T-cell (primary cell): Measurements from ENCODE around the gene SCRG1. TPM values are rescaled to one million over a fixed set of nuclear protein-coding genes. Genes with fewer than 3 reads are reported as not detected.

Experiments
- ATAC-seq, 4 experiments: fragments of 200-7000 bp in 3 of 4; fragments of 150-1000 bp in 1 of 4; cut with Tn5 transposase; replicated peaks in 1 of 4; 1 replicate in 3 of 4; 2 replicates in 1 of 4; pipeline ENCODE4 v1.10.0; 2021; ENCODE audit warnings: moderate library complexity in 3 of 4, mild to moderate bottlenecking in 2 of 4, moderate number of reproducible peaks in 1 of 4
- CTCF ChIA-PET, 2 donors: fragments of 300-600 bp; sonication (Branson Sonifier 250); formaldehyde crosslinking; loops; one replicate each; lab custom pipeline; 2022; ENCODE audit warnings: antibody characterized with exemption in 2 of 2; lab: Charles Lee
- POLR2A ChIA-PET, 2 donors: fragments of 300-600 bp; sonication (Branson Sonifier 250); formaldehyde crosslinking; loops; one replicate each; lab custom pipeline; 2022; ENCODE audit warnings: antibody characterized with exemption in 2 of 2; lab: Charles Lee
- DNase-seq, 35 experiments: peaks; one replicate each; pipeline versions ENCODE4 v3.0.0 to v3.0.0-alpha.2; 2013 to 2023
- H3K27ac ChIP-seq: one replicate; pipeline ENCODE4 v1.5.1; 2013; ENCODE audit warnings: low read length
- H3K27me3 ChIP-seq, 2 experiments: replicated peaks in 1 of 2; 1 replicate in 1 of 2; 2 replicates in 1 of 2; pipeline versions ENCODE4 v1.6.1 to v1.7.0; 2013; ENCODE audit warnings: low read length in 1 of 2, mixed read lengths in 1 of 2; ENCODE audit not compliant: control insufficient read depth in 2 of 2, insufficient read depth in 2 of 2; ENCODE audit errors: extremely low read depth in 1 of 2
- H3K36me3 ChIP-seq, 2 donors: 1 replicate in 1 of 2; 2 replicates in 1 of 2; pipeline versions ENCODE4 v1.6.1 to v1.7.0; 2013; ENCODE audit warnings: low read length in 1 of 2; ENCODE audit not compliant: control insufficient read depth in 2 of 2, insufficient read depth in 1 of 2; ENCODE audit errors: extremely low read depth in 1 of 2
- H3K4me1 ChIP-seq, 2 experiments: 1 replicate in 1 of 2; 2 replicates in 1 of 2; pipeline versions ENCODE4 v1.6.1 to v1.7.0; 2013; ENCODE audit warnings: low read length in 2 of 2, mixed read lengths in 1 of 2; ENCODE audit not compliant: insufficient read depth in 2 of 2, control insufficient read depth in 1 of 2; ENCODE audit errors: extremely low read depth in 1 of 2
- H3K4me3 ChIP-seq, 2 donors: 1 replicate in 1 of 2; 2 replicates in 1 of 2; pipeline versions ENCODE4 v1.5.1 to v1.7.0; 2013; ENCODE audit warnings: mild to moderate bottlenecking in 2 of 2, low read length in 1 of 2, moderate library complexity in 1 of 2; ENCODE audit not compliant: control insufficient read depth in 1 of 2; ENCODE audit errors: extremely low read depth in 1 of 2
- H3K9me3 ChIP-seq: 2 replicates; pipeline ENCODE4 v1.7.0; 2013
- H3K27ac Mint-ChIP-seq, 2 donors: one replicate each; pipeline ENCODE4 v1.8.0; 2020 to 2021; ENCODE audit warnings: mild to moderate bottlenecking in 2 of 2, mixed read lengths in 2 of 2
- H3K27me3 Mint-ChIP-seq, 2 donors: one replicate each; pipeline ENCODE4 v1.8.0; 2021 to 2022; ENCODE audit warnings: mixed read lengths in 2 of 2
- H3K36me3 Mint-ChIP-seq: one replicate; pipeline ENCODE4 v1.8.0; 2021; ENCODE audit warnings: mixed read lengths
- H3K4me1 Mint-ChIP-seq, 3 donors: one replicate each; pipeline ENCODE4 v1.8.0; 2020 to 2022; ENCODE audit warnings: mixed read lengths in 3 of 3, mild to moderate bottlenecking in 1 of 3
- H3K4me3 Mint-ChIP-seq, 3 donors: one replicate each; pipeline ENCODE4 v1.8.0; 2020 to 2022; ENCODE audit warnings: mild to moderate bottlenecking in 3 of 3, mixed read lengths in 3 of 3, moderate library complexity in 3 of 3
- H3K9me3 Mint-ChIP-seq, 3 donors: one replicate each; pipeline ENCODE4 v1.8.0; 2020 to 2022; ENCODE audit warnings: mixed read lengths in 3 of 3
- WGBS: methylation state at CpG from one replicate; pipeline ENCODE4 v1.1.5; 2013; ENCODE audit warnings: missing lambda C conversion rate; ENCODE audit not compliant: insufficient coverage; 5-methylcytosine and 5-hydroxymethylcytosine counted together
- total RNA-seq, 35 experiments: library from RNA in 6 of 35; stranded (reverse) in 6 of 35; fragments of 120-200 nt in 1 of 35; gene quantifications; one replicate each; pipeline versions ENCODE4 v1.2.1 to v1.2.4 and lab custom pipeline; 2013 to 2026

Gene SCRG1
- total RNA-seq, 5 donors from 2014 or later (not counting 1 experiment from before 2014, with no cell fraction given) = not detected

DNA sequence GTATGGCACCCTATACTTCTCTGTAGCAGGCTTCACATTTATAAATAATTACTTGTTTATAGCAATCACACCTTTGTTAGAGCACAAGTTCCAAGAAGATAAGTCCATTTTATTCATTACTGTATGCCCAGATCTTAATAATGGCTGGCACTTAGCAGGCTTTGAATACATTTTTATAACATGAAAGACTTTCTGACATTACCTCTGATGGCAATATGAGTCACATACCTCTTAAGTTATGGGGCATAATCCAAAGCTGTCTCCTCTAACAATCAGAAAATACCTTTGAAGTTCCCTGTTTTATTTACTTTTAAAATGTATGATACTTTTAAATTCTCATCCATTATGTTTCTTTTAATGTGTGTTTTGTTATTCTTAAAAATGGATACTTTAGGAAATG lies 12.2 kb downstream of the SCRG1 start:
- H3K36me3 Mint-ChIP-seq = no peaks in the 10 kb centered on the region
- H3K9me3 Mint-ChIP-seq = no peaks in the 10 kb centered on the region
- H3K4me1 Mint-ChIP-seq = no peaks in the 10 kb centered on the region
- no peaks in the 10 kb centered on the region for H3K9me3 ChIP-seq
- no peaks in the 10 kb centered on the region for H3K27me3 ChIP-seq
- no peaks in the 10 kb centered on the region for H3K36me3 ChIP-seq
- H3K4me3 Mint-ChIP-seq = no peak overlapping the region
- ATAC-seq (no peak), DNase-seq (no peak)
- no peaks in the 10 kb centered on the region for H3K27me3 Mint-ChIP-seq
- POLR2A ChIA-PET = no interaction called here
- no peaks in the 10 kb centered on the region for H3K4me1 ChIP-seq
- H3K27ac ChIP-seq = no peak overlapping the region
- H3K27ac Mint-ChIP-seq = no peak overlapping the region
- CTCF ChIA-PET = no interaction called here
- no peak overlapping the region for H3K4me3 ChIP-seq

DNA sequence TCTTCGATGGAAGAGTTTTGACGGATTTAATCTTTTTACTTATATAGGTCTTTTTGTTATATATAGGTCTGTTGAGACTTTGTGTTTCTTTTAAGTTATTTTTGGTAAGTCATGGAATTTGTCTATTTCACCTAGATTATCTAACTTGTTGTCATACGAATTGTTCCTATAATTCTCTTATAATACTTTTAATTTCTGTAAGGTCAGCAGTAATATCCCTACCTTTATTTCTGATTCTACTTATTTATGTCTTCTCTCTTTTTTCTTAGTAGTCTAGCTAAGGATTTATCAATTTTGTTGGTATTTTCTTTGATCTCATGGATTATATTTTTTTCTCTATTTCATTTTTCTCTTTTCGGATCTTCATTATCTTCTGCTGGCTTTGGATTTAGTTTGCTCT lies 16.6 kb downstream of the SCRG1 start:
- H3K9me3 Mint-ChIP-seq = no peaks in the 10 kb centered on the region
- WGBS = no CpG with 5 or more reads among the region's 4 CpGs

DNA sequence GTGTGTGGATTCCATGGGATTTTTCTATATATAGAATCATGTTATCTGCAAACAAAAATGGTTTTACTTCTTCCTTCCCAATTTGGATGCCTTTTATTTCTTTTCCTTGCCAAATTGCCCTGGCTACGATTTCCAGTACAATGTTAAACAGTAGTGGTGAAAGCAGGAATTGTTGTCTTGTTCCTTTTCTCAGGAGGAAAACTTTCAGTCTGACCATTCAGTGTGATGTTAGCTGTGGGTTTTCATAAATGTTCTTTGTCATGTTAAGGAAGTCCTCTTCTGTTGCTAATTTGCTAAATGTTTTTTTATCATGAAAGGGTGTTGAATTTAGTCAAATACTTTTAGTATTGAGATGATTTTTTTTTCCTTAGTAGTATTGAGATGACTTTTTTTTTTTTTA lies 17.3 kb downstream of the SCRG1 start:
- ATAC-seq (no peak), DNase-seq (no peak)
- no peaks in the 10 kb centered on the region for H3K27me3 ChIP-seq
- H3K27ac Mint-ChIP-seq = no peak overlapping the region
- peaks cover 0 to 3% of the 10 kb centered on the region in 2 donors for H3K27me3 Mint-ChIP-seq
- ChIA-PET CTCF (interaction anchor here in 1 of 2 donors (1.0 kb wide), 1 partner anchor 10 kb away, joined by 3 read pairs; no protein-coding TSS in a partner anchor), POLR2A (no interaction called here)
- H3K9me3 ChIP-seq = no peaks in the 10 kb centered on the region
- no peak overlapping the region for H3K4me3 Mint-ChIP-seq
- no peaks in the 10 kb centered on the region for H3K36me3 ChIP-seq
- H3K4me3 ChIP-seq = no peak overlapping the region
- 100% methylated on average over 1 of the region's 1 CpG for WGBS
- peaks cover 2% of the 10 kb centered on the region for H3K36me3 Mint-ChIP-seq
- H3K4me1 ChIP-seq = no peaks in the 10 kb centered on the region
- no peaks in the 10 kb centered on the region for H3K4me1 Mint-ChIP-seq
- no peak overlapping the region for H3K27ac ChIP-seq
- H3K9me3 Mint-ChIP-seq = no peaks in the 10 kb centered on the region

More for the DNA sequence above, 16.6 kb downstream of the SCRG1 start:
- Mint-ChIP-seq H3K4me3 (no peak overlapping the region), H3K36me3 (peaks cover 2% of the 10 kb centered on the region), H3K4me1 (no peaks in the 10 kb centered on the region), H3K27ac (no peak overlapping the region), H3K27me3 (peaks cover 0 to 3% of the 10 kb centered on the region in 2 donors)
- Histone ChIP-seq H3K36me3 (no peaks in the 10 kb centered on the region), H3K27me3 (no peaks in the 10 kb centered on the region), H3K4me3 (no peak overlapping the region), H3K27ac (no peak overlapping the region), H3K9me3 (no peaks in the 10 kb centered on the region), H3K4me1 (no peaks in the 10 kb centered on the region)
- POLR2A ChIA-PET = no interaction called here
- DNase-seq (no peak), ATAC-seq (no peak)
- CTCF ChIA-PET = interaction anchor here in 1 of 2 donors (0.5 kb wide), 1 partner anchor 27 kb away, joined by 3 read pairs; no protein-coding TSS in a partner anchor

DNA sequence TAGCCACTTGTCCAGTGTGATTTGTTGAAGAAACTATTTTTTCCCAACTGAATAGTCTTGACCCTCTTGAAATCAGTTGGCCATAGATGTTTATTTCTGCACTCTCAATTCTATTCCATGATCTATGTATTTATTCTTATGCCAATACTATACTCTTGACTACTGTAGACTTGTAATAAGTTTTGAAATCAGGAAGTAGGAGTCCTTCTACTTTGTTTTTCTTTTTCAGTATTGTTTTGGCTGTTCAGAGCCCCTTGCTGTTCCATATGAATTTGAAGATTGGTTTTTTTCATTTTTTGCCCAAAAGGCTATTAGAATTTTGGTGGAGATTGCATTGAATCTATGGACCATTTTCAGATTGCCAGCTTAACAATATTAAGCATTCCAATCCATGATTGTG lies 17.9 kb downstream of the SCRG1 start:
- POLR2A ChIA-PET = no interaction called here
- H3K27ac ChIP-seq = no peak overlapping the region
- CTCF ChIA-PET = interaction anchor here in 1 of 2 donors (1.0 kb wide), 1 partner anchor 9 kb away, joined by 3 read pairs; no protein-coding TSS in a partner anchor
- no peaks in the 10 kb centered on the region for H3K27me3 ChIP-seq
- ATAC-seq (no peak), DNase-seq (no peak)
- H3K4me3 ChIP-seq = no peak overlapping the region
- Mint-ChIP-seq H3K9me3 (no peaks in the 10 kb centered on the region), H3K27me3 (peaks cover 0 to 3% of the 10 kb centered on the region in 2 donors), H3K4me3 (no peak overlapping the region), H3K36me3 (peaks cover 2% of the 10 kb centered on the region), H3K4me1 (no peaks in the 10 kb centered on the region), H3K27ac (no peak overlapping the region)
- no peaks in the 10 kb centered on the region for H3K36me3 ChIP-seq
- no peaks in the 10 kb centered on the region for H3K4me1 ChIP-seq
- no peaks in the 10 kb centered on the region for H3K9me3 ChIP-seq

DNA sequence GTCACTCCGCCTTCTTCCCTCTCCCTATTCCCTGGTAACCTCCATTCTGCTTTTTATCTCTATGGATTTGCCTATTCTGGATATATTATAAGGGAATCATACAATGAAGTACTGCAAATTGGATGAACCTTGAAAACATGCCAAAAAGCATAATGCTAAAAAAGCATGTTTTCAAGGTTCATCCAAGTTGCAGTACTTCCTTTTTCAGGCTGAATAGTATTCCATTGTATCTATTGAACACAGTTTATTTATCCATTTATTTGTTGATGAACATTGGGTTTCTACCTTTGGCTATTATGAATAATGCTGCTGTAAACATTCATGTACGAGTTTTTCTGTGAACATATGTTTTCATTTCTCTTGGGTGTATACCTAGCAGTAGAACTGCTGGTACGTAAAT lies 19.0 kb downstream of the SCRG1 start:
- DNase-seq = no peak
- no peak overlapping the region for H3K4me3 Mint-ChIP-seq

DNA sequence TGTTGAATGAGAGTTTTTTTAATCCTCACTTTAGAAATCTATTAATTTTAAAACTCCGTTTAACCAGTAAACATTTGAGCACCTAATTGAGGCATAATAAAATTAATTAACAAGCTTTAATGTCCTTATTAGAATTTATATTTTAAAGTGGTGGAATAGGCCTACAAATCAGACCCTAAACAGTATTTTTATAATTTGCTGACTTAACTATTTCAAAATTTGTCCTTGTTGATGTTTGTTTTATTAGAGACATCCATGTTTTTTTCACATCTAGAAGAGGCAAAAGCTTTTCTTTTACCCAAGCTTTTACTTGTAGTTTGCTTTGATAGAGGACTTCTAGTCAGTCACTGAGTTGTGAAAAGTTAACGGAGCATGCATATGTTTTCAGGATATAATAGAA lies 24.3 kb downstream of the SCRG1 start:
- H3K27me3 Mint-ChIP-seq = peaks cover 5 to 7% of the 10 kb centered on the region in 2 donors
- CTCF ChIA-PET = interaction anchor here (0.7 to 1.2 kb wide), 3 partner anchors 21 to 43 kb away, joined by 3 read pairs; no protein-coding TSS in a partner anchor

More for the DNA sequence above, 19.0 kb downstream of the SCRG1 start:
- peaks cover 0 to 3% of the 10 kb centered on the region in 2 experiments for H3K27me3 ChIP-seq
- CTCF ChIA-PET = no interaction called here
- no peak for ATAC-seq
- no peak overlapping the region for H3K27ac Mint-ChIP-seq
- H3K4me1 ChIP-seq = no peaks in the 10 kb centered on the region
- H3K36me3 Mint-ChIP-seq = peaks cover 2% of the 10 kb centered on the region
- no peaks in the 10 kb centered on the region for H3K36me3 ChIP-seq
- POLR2A ChIA-PET = no interaction called here
- H3K9me3 ChIP-seq = no peaks in the 10 kb centered on the region
- 60% methylated on average over 1 of the region's 3 CpGs for WGBS
- H3K4me1 Mint-ChIP-seq = no peaks in the 10 kb centered on the region
- no peak overlapping the region for H3K27ac ChIP-seq
- no peaks in the 10 kb centered on the region for H3K9me3 Mint-ChIP-seq
- H3K27me3 Mint-ChIP-seq = peaks cover 0 to 3% of the 10 kb centered on the region in 2 donors
- no peak overlapping the region for H3K4me3 ChIP-seq

More for the DNA sequence above, 24.3 kb downstream of the SCRG1 start:
- ATAC-seq (no peak), DNase-seq (no peak)
- POLR2A ChIA-PET = interaction anchor here in 1 of 2 donors (0.6 to 1.0 kb wide), 3 partner anchors 40 to 55 kb away, joined by 3 to 5 read pairs (median 4); partner anchors contain the start of gene HMGB2
- Histone ChIP-seq H3K9me3 (no peaks in the 10 kb centered on the region), H3K4me1 (peaks cover 7 to 13% of the 10 kb centered on the region in 2 experiments), H3K27ac (no peak overlapping the region), H3K27me3 (peaks cover 0 to 17% of the 10 kb centered on the region in 2 experiments), H3K36me3 (no peaks in the 10 kb centered on the region), H3K4me3 (no peak overlapping the region)
- Mint-ChIP-seq H3K27ac (no peak overlapping the region), H3K36me3 (no peaks in the 10 kb centered on the region), H3K4me3 (no peak overlapping the region), H3K4me1 (peaks cover 14 to 19% (median 16%) of the 10 kb centered on the region in 3 donors), H3K9me3 (no peaks in the 10 kb centered on the region)
- no CpG with 5 or more reads among the region's 2 CpGs for WGBS
